K562 (cell line): Measurements from ENCODE around the gene SPAG17. TPM values are rescaled to one million over a fixed set of nuclear protein-coding genes. Genes with fewer than 3 reads are reported as not detected.

ENCODE experiments used
- BCOR ChIP-seq: fragments of 450-650 bp; IDR thresholded peaks from 2 replicates; pipeline ENCODE4 v1.6.1; 2016
- CTCFL ChIP-seq: IDR thresholded peaks from 2 replicates; pipeline ENCODE4 v1.6.1; 2011; ENCODE audit warnings: borderline replicate concordance, low read depth, mild to moderate bottlenecking, moderate library complexity, low read length; ENCODE audit not compliant: insufficient read depth, poor library complexity, severe bottlenecking
- E2F1 ChIP-seq: sonication (generic); formaldehyde crosslinking; IDR thresholded peaks from 2 replicates; pipeline ENCODE4 v1.8.1; 2023; ENCODE audit warnings: mild to moderate bottlenecking, missing genetic modification reagents, moderate library complexity
- E2F6 ChIP-seq, 2 experiments: IDR thresholded peaks; 2 replicates each; pipeline ENCODE4 v1.6.1; 2011; ENCODE audit warnings: borderline replicate concordance in 1 of 2, control low read depth in 1 of 2, low read depth in 1 of 2, low read length in 1 of 2, mild to moderate bottlenecking in 1 of 2, mixed read lengths in 1 of 2, moderate library complexity in 1 of 2; ENCODE audit not compliant: insufficient read depth in 1 of 2, insufficient read length in 1 of 2, poor library complexity in 1 of 2, severe bottlenecking in 1 of 2; ENCODE audit errors: extremely low read depth in 1 of 2
- MITF ChIP-seq: IDR thresholded peaks from 2 replicates; pipeline ENCODE4 v1.6.1; 2014; ENCODE audit warnings: antibody characterized with exemption
- NBN ChIP-seq: fragments of 450-650 bp; IDR thresholded peaks from 2 replicates; pipeline ENCODE4 v1.6.1; 2016; ENCODE audit warnings: low read depth, mild to moderate bottlenecking
- NFE2 ChIP-seq: IDR thresholded peaks from 2 replicates; pipeline ENCODE4 v1.6.1; 2014; ENCODE audit warnings: antibody characterized with exemption, low read depth
- NR2C2 ChIP-seq, 2 experiments: fragments of 200-800 bp in 1 of 2; sonication (Bioruptor generic) in 1 of 2; sonication (generic) in 1 of 2; formaldehyde crosslinking in 1 of 2; IDR thresholded peaks; 2 replicates each; pipeline versions ENCODE4 v1.6.1 to v1.8.0; 2016 to 2022; ENCODE audit warnings: mild to moderate bottlenecking in 1 of 2, missing compliant biosample characterization in 1 of 2, missing genetic modification characterization in 1 of 2, missing genetic modification reagents in 1 of 2
- NUFIP1 ChIP-seq: fragments of 450-650 bp; IDR thresholded peaks from 2 replicates; pipeline ENCODE4 v1.6.1; 2018; ENCODE audit not compliant: partially characterized antibody
- RNF2 ChIP-seq: sonication (generic); IDR thresholded peaks from 2 replicates; pipeline ENCODE4 v1.6.1; 2016
- SAP30 ChIP-seq: fragments of 200-600 bp; sonication (generic); IDR thresholded peaks from 2 replicates; pipeline ENCODE4 v1.6.1; 2012; ENCODE audit warnings: borderline replicate concordance, low read depth, mild to moderate bottlenecking, moderate library complexity, low read length, control low read depth, inconsistent platforms; ENCODE audit not compliant: insufficient read depth, poor library complexity, severe bottlenecking
- TBP ChIP-seq: optimal IDR thresholded peaks from 2 replicates; pipeline ENCODE3; 2011; ENCODE audit warnings: low read depth, low read length, improper control_type of control experiment
- ZBTB2 ChIP-seq: fragments of 450-650 bp; IDR thresholded peaks from 2 replicates; pipeline ENCODE4 v1.6.1; 2016; ENCODE audit warnings: antibody characterized with exemption
- ZNF707 ChIP-seq: fragments of 250-450 bp; sonication (Bioruptor Pico); conservative IDR thresholded peaks from 2 replicates; pipeline ENCODE4 v1.8.0; 2022; ENCODE audit warnings: inconsistent platforms, mild to moderate bottlenecking, moderate library complexity
- polyA plus RNA-seq, 8 experiments: library from polyadenylated mRNA; depleted of rRNA in 4 of 8; stranded (reverse) in 5 of 8; unstranded in 3 of 8; fragments of >200 nt; fragmentation: Nextera tagmentation in 2 of 8; fragmentation: Illumina TruSeq in 1 of 8; extraction: Ambion mirVana in 2 of 8; extraction: Trizol in 1 of 8; gene quantifications; 2 replicates each; pipeline versions ENCODE4 v1.2.1 to v1.2.3, GENCODE V29; 2011 to 2014; ENCODE audit warnings: inconsistent platforms in 1 of 8, missing spikeins in 1 of 8
- total RNA-seq, 7 experiments: library from RNA; depleted of rRNA in 6 of 7; stranded (reverse); fragments of >200 nt in 6 of 7; fragmentation: Illumina TruSeq in 2 of 7; extraction: Trizol in 2 of 7; gene quantifications; 2 replicates each; pipeline versions ENCODE4 v1.2.1 to v1.2.3, GENCODE V29; 2011 to 2021; ENCODE audit warnings: low replicate concordance in 1 of 7

SPAG17 gene
- total and polyA plus RNA-seq, 9 of the 15 experiments (the other 6 are each of a cell fraction or from before 2014, with no cell fraction given) = 0.07 to 2.1 (median 1.5) TPM

GRCh38 chr1:118185084-118185832, at the start of gene SPAG17 (continued):
- TF ChIP-seq E2F6 (IDR thresholded peaks at IDR 0.05; ENCODE audit: borderline replicate concordance in 1 of 2, extremely low read depth in 1 of 2, insufficient read depth in 1 of 2, insufficient read length in 1 of 2, low read depth in 1 of 2, low read length in 1 of 2, poor library complexity in 1 of 2, severe bottlenecking in 1 of 2) (peak in 1 of 2 experiments; percentile 13), NBN (peak; percentile 34; the same call in 1 of the 2 replicates), ZNF707 (no peak), RNF2 (no peak), NR2C2 (CRISPR knock-in tag; IDR thresholded peaks at IDR 0.05) (no peak), NR2C2 (tag; IDR thresholded peaks at IDR 0.05) (peak; percentile 95), NFE2 (no peak; the same call in 1 of the 2 replicates), MITF (0 out of 2 replicates have a peak, but pooled peaks have one; percentile 48), CTCFL (peak; percentile 21), TBP (no peak), E2F1 (CRISPR knock-in tag) (0 out of 2 replicates have a peak, but pooled peaks have one; percentile 36), NUFIP1 (no peak), BCOR (no peak), ZBTB2 (no peak; the same call in 1 of the 2 replicates), SAP30 (no peak)
